Measurements from ENCODE around the gene E2F4.

The E2F4 gene

DNA sequence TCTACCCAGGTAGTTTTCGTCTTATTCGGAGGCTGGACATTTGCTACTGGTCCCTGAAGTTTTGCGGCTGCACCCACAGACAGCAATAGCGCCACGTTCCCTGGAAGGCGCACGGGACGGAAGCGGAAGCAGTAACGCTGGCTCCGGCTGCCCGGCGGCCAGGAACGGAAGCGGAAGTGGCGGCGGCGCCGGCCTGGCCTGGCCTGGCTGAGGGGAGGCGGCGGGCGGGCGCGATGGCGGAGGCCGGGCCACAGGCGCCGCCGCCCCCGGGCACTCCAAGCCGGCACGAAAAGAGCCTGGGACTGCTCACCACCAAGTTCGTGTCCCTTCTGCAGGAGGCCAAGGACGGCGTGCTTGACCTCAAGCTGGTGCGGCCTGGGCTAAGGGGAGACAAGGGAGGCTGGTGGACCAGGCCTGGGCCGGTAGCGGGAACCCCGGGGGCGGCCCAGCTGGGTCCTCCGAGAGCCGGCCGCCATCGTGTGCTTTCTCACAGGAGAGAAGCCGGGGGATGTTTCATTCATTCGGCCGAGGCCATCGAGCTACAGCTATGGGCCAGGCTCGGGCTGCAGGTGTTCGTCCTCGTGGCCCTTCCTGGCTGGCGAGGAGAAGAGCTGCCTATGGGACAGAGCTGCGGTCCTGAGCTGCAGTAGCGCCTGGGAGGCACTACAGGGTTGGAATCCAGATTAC is at the start of gene E2F4:
E2F4 (plus strand) TSS at position 161 of the 687 bp plus-strand sequence; CDS start at position 234, 73 bp downstream.
- DNase-seq = peak; percentile 85

DNA sequence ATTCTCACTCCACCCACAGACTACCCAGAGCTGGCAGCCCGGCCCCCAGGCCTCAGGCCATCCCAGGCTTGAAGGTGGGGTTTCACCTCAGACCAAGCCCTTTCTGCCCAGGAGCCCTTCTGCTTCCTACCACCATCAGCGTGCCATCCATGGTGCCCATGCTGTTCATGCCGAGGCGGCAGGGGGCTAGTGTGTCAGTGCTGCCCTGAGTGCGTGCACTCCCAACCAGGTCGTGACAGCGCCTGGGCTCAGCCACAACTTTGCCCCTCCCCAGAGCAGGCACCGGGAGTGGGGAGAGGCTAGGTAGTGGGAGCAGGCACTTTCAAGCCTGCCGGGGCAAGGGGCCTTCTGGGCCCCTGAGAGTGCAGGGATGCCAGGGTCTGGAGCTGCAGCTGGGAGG is 49.6 kb upstream of the E2F4 start:
- DNase-seq = no peak

DNA sequence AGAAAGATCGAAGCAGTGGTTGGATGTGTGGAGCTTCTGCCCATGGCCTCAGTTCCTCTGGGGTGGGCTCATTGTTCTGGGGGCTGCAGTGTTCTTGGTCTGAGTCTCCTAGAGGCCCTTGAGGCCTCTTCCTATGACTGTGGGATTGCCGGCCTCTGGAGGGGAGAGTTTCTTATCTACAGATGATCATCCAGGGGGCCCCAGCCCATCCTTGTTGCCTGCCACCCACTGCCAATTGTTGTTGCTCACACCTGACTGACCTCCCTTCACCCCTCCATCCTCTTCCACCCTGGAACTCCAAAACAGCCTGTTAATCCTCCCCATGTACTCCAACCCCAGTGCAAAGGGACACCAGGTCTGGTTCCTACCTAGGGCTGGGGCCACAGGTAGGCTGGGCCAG is 47.0 kb upstream of the E2F4 start:
- no peak for DNase-seq

GRCh38 chr16:67145746-67146145 is 46.2 kb upstream of the E2F4 start:
- no peak for DNase-seq

DNA sequence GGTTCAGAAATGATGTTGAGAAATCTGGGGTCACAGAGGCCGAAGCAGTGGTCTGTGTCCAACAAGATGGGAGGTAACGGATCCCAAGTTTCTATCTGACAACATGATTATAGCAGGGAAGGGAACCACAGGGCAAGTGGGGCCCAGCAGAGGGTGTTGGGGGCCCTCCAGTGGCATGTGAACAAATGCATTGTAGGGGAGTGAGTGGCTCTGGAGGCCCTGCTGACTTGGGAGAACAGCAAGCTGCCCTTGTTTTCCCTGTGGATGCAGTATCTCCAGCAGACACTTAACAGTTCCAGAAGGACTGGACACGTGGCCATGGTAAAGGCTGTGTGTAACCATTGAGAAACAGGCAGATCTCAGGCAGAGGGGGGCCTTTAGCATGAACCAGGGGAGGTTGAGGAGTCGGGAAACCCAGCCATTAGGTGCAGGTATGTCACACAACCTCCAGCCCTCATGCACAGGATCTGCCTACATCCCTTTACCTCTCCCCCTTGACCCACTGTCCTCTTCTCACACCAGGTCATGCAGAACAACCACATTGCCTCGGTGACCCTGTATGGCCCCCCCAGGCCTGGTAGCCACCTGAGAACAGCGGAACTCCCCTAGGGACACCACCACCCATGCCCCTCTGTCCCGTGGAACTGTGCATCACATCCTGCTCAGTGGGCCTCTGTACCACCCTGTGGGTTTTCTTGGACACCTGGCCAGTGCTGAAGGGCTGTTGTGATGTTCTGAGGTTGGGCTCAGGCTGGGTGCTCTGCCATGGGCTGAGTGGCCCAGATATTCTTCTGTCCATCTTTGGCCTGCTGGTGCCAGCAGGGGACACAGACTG is 45.2 kb upstream of the E2F4 start:
- DNase-seq = no peak

DNA sequence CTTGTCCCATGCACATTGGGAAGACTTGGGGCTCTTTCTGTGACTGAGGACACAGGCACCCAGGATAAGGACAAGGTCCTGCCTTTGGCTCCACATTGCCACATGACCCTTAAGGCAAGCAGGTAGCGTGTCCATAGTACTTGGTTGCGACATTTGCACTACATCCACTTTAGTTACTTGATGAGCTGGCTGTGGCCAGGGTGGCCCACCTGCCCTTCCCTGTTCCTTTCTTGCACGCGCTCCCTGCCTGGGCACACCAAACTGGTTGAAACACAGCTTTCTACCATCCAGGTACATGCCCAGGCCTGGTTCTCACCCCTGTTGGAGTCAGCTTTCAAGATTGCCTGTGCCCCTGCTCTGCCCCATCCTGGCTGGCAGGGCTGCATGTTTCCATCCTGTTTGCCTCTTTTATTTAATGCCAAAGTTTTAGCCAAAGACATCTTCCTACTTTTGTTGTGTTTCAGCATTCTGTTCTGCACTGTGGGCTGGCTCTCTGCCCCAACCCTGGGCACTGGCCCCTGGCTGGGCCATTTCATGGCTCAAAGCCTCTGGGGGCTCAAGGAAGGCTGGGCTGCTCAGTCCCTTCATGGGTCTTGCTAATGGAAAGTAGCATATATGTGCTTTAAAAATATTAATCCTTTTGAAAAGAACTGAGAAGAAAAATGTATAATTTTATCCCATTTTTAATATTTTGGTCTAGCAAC is 44.4 kb upstream of the E2F4 start:
- DNase-seq = no peak

GRCh38 chr16:67148221-67148620 is 43.7 kb upstream of the E2F4 start:
- DNase-seq = no peak

DNA sequence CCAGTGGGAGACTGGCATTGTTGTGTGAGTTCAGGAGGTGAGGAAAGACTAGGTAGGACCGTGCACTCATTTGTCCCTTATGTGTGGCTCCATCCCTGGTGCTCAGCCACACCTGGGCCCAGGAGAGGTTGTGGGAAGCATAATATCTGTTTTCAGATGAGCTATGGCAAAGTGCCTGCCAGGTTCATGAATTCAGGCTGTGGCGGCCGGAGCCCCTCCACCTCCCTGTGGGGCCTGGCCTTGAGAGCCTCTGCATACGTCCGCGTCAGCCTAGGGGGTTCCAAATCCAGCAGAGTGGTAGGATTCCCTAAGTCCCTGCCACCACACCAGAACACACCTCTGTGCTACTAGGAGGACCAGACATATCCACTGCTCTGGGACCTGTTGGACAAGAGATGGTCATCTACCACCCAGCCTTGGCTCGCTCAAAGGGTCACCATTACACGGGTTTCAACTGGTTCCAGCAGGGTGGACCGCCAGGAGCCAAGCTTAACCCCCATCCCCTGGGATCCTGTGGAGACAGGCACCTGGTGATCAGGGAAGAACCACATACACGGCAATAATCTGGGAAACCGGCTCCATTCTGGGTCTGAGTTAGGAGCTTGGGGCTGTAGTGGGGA is 43.2 kb upstream of the E2F4 start:
- no peak for DNase-seq

DNA sequence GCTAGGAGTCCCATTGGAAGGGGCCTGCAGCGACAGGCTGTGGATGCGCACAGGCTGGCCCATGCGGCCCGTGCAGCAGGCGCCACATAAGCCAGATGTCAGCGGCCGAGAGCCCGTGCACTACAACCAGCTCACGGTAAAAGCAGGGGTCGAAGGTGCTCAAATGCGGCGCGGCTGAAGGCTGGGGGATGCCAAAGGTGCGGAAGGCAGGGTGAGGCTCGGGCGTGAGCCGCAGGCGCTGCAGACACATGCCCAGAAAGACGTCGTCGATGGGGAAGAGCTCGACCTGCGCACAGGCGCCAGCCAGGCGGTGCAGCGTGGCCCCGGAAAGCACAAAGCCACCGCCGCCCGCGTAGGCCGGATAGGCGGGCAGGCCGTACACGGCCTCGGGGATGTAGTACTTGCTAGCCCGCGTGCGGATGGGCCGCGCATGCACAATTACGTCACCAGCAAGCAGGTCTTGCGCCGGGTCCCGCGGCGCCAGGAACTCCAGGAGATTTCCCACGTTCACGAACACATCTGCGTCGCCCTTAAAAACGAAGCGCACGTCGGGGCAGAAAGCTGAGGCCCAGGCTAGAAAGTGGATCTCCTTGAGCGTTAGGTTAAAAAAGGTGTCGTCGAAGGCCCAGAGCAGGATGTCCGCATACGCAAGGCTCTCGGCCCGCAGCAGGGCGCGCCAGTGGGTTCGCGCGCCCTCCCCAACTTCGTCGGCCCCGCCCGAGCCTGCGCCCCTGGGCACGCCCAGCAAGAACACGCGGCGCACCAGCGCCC is 42.5 kb upstream of the E2F4 start:
- DNase-seq = no peak

DNA sequence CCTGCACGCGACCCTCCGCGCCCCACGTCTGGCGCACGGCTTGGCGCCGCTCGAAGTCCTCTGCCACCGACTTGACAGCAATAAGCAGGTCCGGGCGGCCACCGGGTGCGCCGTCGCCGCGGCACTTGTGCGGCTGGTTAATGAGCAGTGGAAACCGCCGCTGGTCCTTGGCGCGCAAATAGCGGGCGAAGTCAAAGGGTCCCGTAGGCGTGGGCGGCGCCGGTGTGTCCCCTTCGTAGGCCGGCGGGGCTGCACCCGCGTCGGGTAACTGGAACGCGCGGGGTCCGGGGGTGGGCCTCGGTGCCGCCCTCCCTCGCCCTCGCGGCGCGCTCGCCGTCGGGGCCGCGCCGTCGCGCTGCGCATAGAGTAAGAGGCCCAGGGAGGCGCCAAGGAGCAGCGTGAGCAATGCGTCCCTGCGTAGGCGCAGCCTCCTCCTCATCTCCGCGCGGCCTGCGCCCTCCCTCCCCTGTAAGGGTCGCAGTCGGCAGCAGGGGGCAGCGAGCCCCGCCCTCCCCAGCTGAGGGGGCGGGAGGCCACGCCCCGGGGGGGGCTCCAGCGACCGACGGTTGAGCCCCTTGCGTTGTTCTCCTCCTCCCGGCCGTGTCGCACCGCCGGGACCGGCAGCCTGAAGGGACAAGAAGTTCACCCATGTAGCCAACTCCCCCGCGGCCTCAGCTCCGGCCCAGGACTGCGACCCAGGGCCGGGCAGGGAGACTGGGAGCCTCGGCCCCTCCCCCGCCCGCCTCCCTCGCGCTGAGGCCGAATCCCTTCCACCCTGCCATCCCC is 41.7 kb upstream of the E2F4 start:
- DNase-seq = peak; percentile 61

- DNase-seq = peak; percentile 85
Observed at GRCh38 chr16:67150833-67151396, 41.0 kb upstream of the E2F4 start, which contains the start of gene B3GNT9. Gene B3GNT9, minus strand, starts transcription at chr16:67150998. Its CDS starts 513 bp downstream, at chr16:67150485.

GRCh38 chr16:67151431-67152097 is 40.4 kb upstream of the E2F4 start:
- DNase-seq = no peak

DNA sequence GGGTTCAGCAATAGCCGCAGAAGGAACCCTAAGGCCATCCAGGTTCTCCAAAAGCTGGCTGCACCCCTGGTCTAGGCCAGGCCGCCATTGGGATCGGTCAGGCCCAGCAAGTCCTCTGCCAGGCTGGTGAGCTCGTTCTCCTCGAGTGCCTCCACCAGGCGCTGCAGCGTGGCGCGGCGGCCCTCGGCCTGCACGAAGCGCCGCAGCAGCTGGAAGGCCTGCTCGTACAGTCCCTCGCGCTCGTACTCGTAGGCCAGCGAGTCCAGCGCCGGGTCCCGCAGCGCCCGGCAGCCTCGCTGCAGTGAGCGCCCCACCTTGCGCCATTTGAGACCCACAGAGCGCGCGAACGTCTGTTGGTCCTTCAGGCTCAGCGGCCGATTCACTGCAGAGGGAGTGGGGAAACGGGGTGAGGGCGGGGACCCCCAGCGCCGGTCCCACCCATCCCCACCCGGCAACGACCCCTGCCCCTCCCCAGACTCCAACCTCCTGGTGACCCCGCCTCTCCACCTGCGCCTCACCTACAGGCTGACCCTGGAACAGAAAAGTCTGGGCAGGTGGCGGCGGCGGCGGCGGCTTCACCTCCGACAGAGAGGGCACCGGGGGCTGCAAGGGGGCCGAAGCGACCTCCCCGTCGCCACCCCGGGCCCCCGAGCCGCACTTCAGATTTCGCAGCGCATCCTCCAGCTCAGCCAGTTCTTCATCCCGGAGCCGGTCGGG is 37.2 kb upstream of the E2F4 start:
- no peak for DNase-seq

- peak; percentile 63 for DNase-seq
Observed at GRCh38 chr16:67155295-67156142, 36.4 kb upstream of the E2F4 start.

DNA sequence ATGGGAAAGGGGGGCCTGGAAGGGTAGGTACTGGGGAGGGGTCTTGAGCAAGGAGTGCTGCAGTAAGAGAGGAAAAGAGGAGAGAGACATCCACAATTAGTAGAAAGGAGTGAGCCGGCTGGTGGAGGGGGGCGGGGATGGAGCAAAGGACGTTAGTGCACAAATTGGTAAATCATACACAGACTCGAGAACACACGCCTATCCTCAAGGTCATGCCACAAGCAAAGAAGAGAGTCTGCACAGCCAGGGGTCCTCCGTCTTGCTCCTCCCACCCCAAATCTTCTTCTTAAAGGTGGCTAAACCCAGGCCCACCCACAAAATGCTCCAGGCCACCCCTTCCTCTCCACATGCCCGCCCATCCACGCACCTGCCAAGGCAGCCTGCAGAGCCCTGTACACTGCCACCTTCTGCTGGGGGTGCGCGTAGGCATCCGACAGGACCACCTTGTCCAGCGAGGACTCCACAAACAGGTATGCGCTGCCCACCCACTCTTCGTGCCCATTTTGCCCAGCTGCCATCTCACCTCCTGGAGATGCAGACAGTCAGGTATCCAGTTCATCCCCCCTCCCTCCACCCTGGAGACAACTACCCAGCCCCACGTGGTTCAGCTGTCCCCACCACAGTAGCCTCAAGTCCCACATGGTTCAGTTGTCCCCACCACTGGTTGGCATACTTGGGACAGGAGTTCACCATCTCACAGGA is 35.7 kb upstream of the E2F4 start:
- DNase-seq = no peak

DNA sequence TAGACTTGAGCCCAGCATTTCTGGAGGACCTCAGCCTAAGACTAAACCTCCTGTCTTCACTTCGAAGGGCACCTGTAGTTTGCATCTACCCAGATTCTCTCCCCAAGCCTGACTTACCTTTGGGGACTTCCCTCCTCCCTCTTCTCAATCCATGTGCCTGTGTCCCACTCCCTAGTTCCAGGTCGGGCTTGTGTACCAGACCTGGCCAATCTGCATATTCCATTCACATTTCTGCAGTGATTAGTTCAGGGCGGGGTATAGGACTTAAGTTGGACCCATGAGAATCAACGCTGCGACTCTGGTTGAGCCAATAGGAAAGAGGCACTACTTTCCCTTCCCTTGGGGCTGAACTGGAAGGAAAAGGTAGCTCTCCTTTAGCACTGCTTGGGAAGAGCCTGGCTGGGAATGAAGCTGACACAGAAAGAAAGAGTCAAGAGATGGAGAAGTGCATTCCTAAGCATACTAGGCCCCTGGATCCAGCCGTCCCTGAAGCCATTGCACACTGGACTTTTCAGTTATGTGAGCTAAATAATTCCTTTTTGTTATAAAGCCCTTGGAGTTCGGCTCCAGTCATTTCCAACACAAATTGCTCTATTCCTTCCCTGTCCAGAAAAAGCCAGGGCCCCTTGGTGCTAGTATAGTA is 34.7 kb upstream of the E2F4 start:
- no peak for DNase-seq

DNA sequence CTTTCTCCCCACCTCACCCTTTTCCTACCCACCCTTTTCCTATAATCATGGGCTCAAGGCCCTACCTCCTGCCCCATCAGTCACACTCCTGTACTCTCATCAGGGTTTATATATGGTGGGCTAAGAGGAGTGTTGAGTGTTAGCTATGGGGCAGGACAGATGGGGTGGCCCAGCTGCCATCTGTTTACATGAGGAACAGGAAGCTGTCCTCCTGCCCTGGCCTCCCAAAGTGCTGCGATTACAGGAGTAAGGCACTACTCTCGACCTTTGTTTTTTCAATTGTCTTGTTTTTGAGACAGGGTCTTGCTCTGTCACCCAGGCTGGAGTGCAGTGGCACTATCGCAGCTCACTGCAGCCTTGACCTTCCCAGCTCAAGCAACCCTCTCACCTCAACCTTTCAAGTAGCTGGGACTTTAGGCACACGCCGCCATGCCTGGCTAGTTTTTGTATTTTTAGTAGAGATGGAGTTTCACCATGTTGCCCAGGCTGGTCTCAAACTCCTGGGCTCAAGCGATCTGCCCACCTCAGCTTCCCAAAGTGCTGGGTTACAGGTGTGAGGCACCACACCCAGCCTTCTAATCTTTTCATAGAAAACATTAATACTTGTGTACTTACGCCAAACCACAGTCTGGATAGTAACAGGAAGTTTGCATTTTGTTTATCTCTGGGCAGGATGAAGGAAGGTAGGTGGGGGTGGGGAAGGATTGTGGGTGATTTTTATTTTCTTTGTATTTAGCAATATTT is 33.9 kb upstream of the E2F4 start:
- no peak for DNase-seq
